ENCODE data around the gene RALGDS.

The RALGDS gene

GRCh38 chr9:133116346-133117231 is 4.5 kb downstream of the RALGDS start:
- H3K27me3 Mint-ChIP-seq (ENCODE audit: low read depth, poor library complexity): no peaks in the 10 kb centered on the region

GRCh38 chr9:133115604-133116345 is 5.3 kb downstream of the RALGDS start:
- H3K27me3 Mint-ChIP-seq (ENCODE audit: low read depth, poor library complexity): no peaks in the 10 kb centered on the region
- no peak for TF ChIP-seq CTCF (IDR thresholded peaks at IDR 0.05)
- no peak overlapping the region for H3K4me3 Mint-ChIP-seq
- no peaks in the 10 kb centered on the region for H3K9me3 Mint-ChIP-seq
- H3K36me3 Mint-ChIP-seq (ENCODE audit: low read depth): no peaks in the 10 kb centered on the region
- no peak for DNase-seq
- peaks cover 65% of the 10 kb centered on the region for H3K4me1 Mint-ChIP-seq
- H3K27ac Mint-ChIP-seq: no peak overlapping the region

More at GRCh38 chr9:133116346-133117231, 4.5 kb downstream of the RALGDS start:
- TF ChIP-seq CTCF (IDR thresholded peaks at IDR 0.05): no peak
- H3K9me3 Mint-ChIP-seq: no peaks in the 10 kb centered on the region
- H3K36me3 Mint-ChIP-seq (ENCODE audit: low read depth): no peaks in the 10 kb centered on the region
- H3K4me3 Mint-ChIP-seq: no peak overlapping the region
- peaks cover 68% of the 10 kb centered on the region for H3K4me1 Mint-ChIP-seq
- DNase-seq: no peak
- H3K27ac Mint-ChIP-seq: no peak overlapping the region

GRCh38 chr9:133114886-133115603 is 6.0 kb downstream of the RALGDS start:
- no peak for TF ChIP-seq CTCF (IDR thresholded peaks at IDR 0.05)
- peaks cover 61% of the 10 kb centered on the region for H3K4me1 Mint-ChIP-seq
- no peaks in the 10 kb centered on the region for H3K27me3 Mint-ChIP-seq (ENCODE audit: low read depth, poor library complexity)
- H3K36me3 Mint-ChIP-seq (ENCODE audit: low read depth): peaks cover 4% of the 10 kb centered on the region
- no peak for DNase-seq
- H3K4me3 Mint-ChIP-seq: no peak overlapping the region
- H3K27ac Mint-ChIP-seq: no peak overlapping the region
- H3K9me3 Mint-ChIP-seq: no peaks in the 10 kb centered on the region

GRCh38 chr9:133113949-133114885 is 6.8 kb downstream of the RALGDS start:
- DNase-seq: peak; percentile 56
- H3K27me3 Mint-ChIP-seq (ENCODE audit: low read depth, poor library complexity): no peaks in the 10 kb centered on the region

More at GRCh38 chr9:133113949-133114885, 6.8 kb downstream of the RALGDS start:
- Mint-ChIP-seq H3K36me3 (ENCODE audit: low read depth) (peaks cover 12% of the 10 kb centered on the region), H3K27ac (peak overlapping the region; percentile 97), H3K4me1 (peaks cover 52% of the 10 kb centered on the region), H3K9me3 (no peaks in the 10 kb centered on the region), H3K4me3 (no peak overlapping the region)
- TF ChIP-seq CTCF (IDR thresholded peaks at IDR 0.05): no peak

Data from nephron progenitor cell (in vitro differentiated cells).